Ovary (tissue), 9 donors: ENCODE results near the gene SMO. TPM values are rescaled to one million over a fixed set of nuclear protein-coding genes. Genes with fewer than 3 reads are reported as not detected.

Experiments
- DNase-seq, 5 donors: peaks; one replicate each; pipeline ENCODE4 v3.0.0-alpha.2; 2019 to 2020
- H3K27ac ChIP-seq, 2 donors: fragments of 200-600 bp; one replicate each; pipeline versions ENCODE4 v1.5.1 to v1.8.0; 2019 to 2022
- H3K27me3 ChIP-seq: fragments of 200-600 bp; one replicate; pipeline ENCODE4 v1.8.0; 2022
- H3K36me3 ChIP-seq: fragments of 200-600 bp; sonication (generic); one replicate; pipeline ENCODE4 v1.5.1; 2019
- H3K4me1 ChIP-seq: one replicate; pipeline ENCODE4 v1.8.1; 2013; ENCODE audit warnings: mild to moderate bottlenecking, moderate library complexity; ENCODE audit not compliant: insufficient read depth
- H3K4me3 ChIP-seq: fragments of 200-600 bp; sonication (generic); one replicate; pipeline ENCODE4 v1.5.1; 2017
- H3K9me3 ChIP-seq, 2 donors: fragments of 200-600 bp in 1 of 2; sonication (generic) in 1 of 2; one replicate each; pipeline versions ENCODE4 v1.5.1 to v1.8.1; 2013 to 2019; ENCODE audit warnings: mild to moderate bottlenecking in 1 of 2, moderate library complexity in 1 of 2
- CTCF ChIP-seq, 3 donors: fragments of 450-650 bp in 2 of 3; fragments of 200-600 bp in 1 of 3; IDR thresholded peaks; one replicate each; pipeline versions ENCODE4 v1.5.1 to v1.8.0; 2016 to 2022; ENCODE audit warnings: antibody characterized with exemption in 3 of 3, mild to moderate bottlenecking in 1 of 3
- EP300 ChIP-seq: sonication (generic); formaldehyde crosslinking; IDR thresholded peaks from one replicate; pipeline ENCODE4 v1.6.1; 2017; ENCODE audit warnings: antibody characterized with exemption
- POLR2A ChIP-seq: fragments of 450-650 bp; IDR thresholded peaks from one replicate; pipeline ENCODE4 v1.6.1; 2017; ENCODE audit warnings: antibody characterized with exemption, mild to moderate bottlenecking, moderate library complexity
- WGBS, 3 donors: extraction: QIAGEN DNeasy Blood & Tissue Kit in 1 of 3; methylation state at CpG; one replicate each; pipeline versions ENCODE4 v1.1.5 to v1.1.7; 2013 to 2017; 5-methylcytosine and 5-hydroxymethylcytosine counted together
- intact Hi-C, 4 donors: fragments of 100-400 bp; cut with DNase I; formaldehyde crosslinking; loops; one replicate each; pipeline versions ENCODE4 v1.11.0 to v1.15.1; 2022 to 2023
- polyA plus RNA-seq, 2 donors: library from polyadenylated mRNA; stranded (reverse); fragments of 200-250 nt in 1 of 2; fragments of 350-450 nt in 1 of 2; fragmentation: Illumina TruSeq in 1 of 2; extraction: RNeasy Lipid Tissue Mini Kit (QIAGEN cat#74804) in 1 of 2; gene quantifications; one replicate each; pipeline ENCODE4 v1.2.3, GENCODE V29; 2013 to 2014
- total RNA-seq, 7 donors: library from RNA; depleted of rRNA in 2 of 7; stranded (reverse); fragments of >200 nt in 2 of 7; fragmentation: NEBNext Ultra II Directional in 3 of 7; extraction: Animal tissue kit (Norgen Biotek cat#: 25700) in 3 of 7; gene quantifications; one replicate each; pipeline versions ENCODE4 v1.1.0 to v1.2.4, GENCODE V29; 2016 to 2023
- donor health status: DM: no; HTN: no; CAD: no; lungs with moderate emphysema.
- donor health status: DM: no; HTN: no; CAD: no.
- donor health status: Bipolar disorder and iron deficiency.
- donor health status: DM: yes; HTN: yes; CAD: no.
- donor health status: DM: no; HTN: no; CAD: no.
- donor health status: DM: yes; HTN: yes; CAD: no.

Gene SMO
- total and polyA plus RNA-seq, 9 donors = 14.3 to 47.8 (median 33.2) TPM

- TF ChIP-seq POLR2A (no peak), CTCF (IDR thresholded peaks at IDR 0.05) (no peak), EP300 (no peak)
- Histone ChIP-seq H3K36me3 (no peaks in the 10 kb centered on the region), H3K27me3 (no peaks in the 10 kb centered on the region), H3K9me3 (no peaks in the 10 kb centered on the region), H3K4me1 (peaks cover 4% of the 10 kb centered on the region), H3K4me3 (no peak overlapping the region), H3K27ac (no peak overlapping the region)
- intact Hi-C loops = loop anchor here in 1 of 4 donors (10.0 kb wide), 1 partner anchor 73 kb away; no protein-coding TSS in a partner anchor
- WGBS, 3 donors = 12 to 20% (median 12%) methylated on average over 4 of the region's 4 CpGs
- no peak for DNase-seq
Observed at GRCh38 chr7:129222064-129222463, 33.6 kb downstream of the SMO start.

- H3K27ac ChIP-seq = peak within 1 kb of the TSS; percentile 77 to 88
- DNase-seq = peak; percentile 97 to 99 (median 97)
- no peaks in the 10 kb centered on the region for H3K36me3 ChIP-seq
- H3K4me1 ChIP-seq = peaks cover 4% of the 10 kb centered on the region
- 0 to 1% (median 1%) methylated on average over 52 to 63 of the region's 63 CpGs for WGBS, 3 donors
- H3K4me3 ChIP-seq = peak within 1 kb of the TSS; percentile 63
- intact Hi-C loops = loop anchor here in 1 of 4 donors (10.0 kb wide), 1 partner anchor 70 kb away; no protein-coding TSS in a partner anchor
- TF ChIP-seq CTCF (IDR thresholded peaks at IDR 0.05) = no peak
- TF ChIP-seq POLR2A = peak; percentile 8
- TF ChIP-seq EP300 = no peak
- H3K27me3 ChIP-seq = no peaks in the 10 kb centered on the region
- no peaks in the 10 kb centered on the region for H3K9me3 ChIP-seq
Observed at GRCh38 chr7:129224251-129225205, 36.1 kb downstream of the SMO start, which contains the start of gene AHCYL2. TSS of gene AHCYL2 (plus strand) at chr7:129225030.

GRCh38 chr7:129225206-129225930 is 36.9 kb downstream of the SMO start:
- 0 to 1% (median 0%) methylated on average over 47 to 60 of the region's 60 CpGs for WGBS, 3 donors
- Histone ChIP-seq H3K4me3 (peak overlapping the region; percentile 63), H3K27ac (peak overlapping the region; percentile 26 to 78), H3K4me1 (peaks cover 4% of the 10 kb centered on the region), H3K27me3 (no peaks in the 10 kb centered on the region), H3K36me3 (no peaks in the 10 kb centered on the region), H3K9me3 (no peaks in the 10 kb centered on the region)
- peak in 3 of 5 donors; percentile 37 to 68 (median 53) for DNase-seq
- TF ChIP-seq CTCF (IDR thresholded peaks at IDR 0.05) (no peak), POLR2A (peak; percentile 6)
- intact Hi-C loops = loop anchor here in 1 of 4 donors (10.0 kb wide), 1 partner anchor 69 kb away; no protein-coding TSS in a partner anchor

- DNase-seq = no peak
- intact Hi-C loops = loop anchor here in 1 of 4 donors (10.0 kb wide), 1 partner anchor 69 kb away; no protein-coding TSS in a partner anchor
- H3K9me3 ChIP-seq = no peaks in the 10 kb centered on the region
- H3K36me3 ChIP-seq = no peaks in the 10 kb centered on the region
- H3K4me1 ChIP-seq = peaks cover 4% of the 10 kb centered on the region
- TF ChIP-seq CTCF (IDR thresholded peaks at IDR 0.05) (no peak), POLR2A (no peak), EP300 (no peak)
- WGBS, 3 donors = 17 to 31% (median 21%) methylated on average over 11 of the region's 11 CpGs
- H3K27ac ChIP-seq = peak overlapping the region in 1 of 2 donors; percentile 78
- no peaks in the 10 kb centered on the region for H3K27me3 ChIP-seq
- H3K4me3 ChIP-seq = peak overlapping the region; percentile 63
Observed at GRCh38 chr7:129225931-129226572, 37.6 kb downstream of the SMO start.
